Tongue (tissue), 2 donors: Measurements from ENCODE around the gene MYO9A. TPM values are rescaled to one million over a fixed set of nuclear protein-coding genes. Genes with fewer than 3 reads are reported as not detected.
"Not testable (repeated sequence)": the region's sequence is repeated elsewhere in the genome, so short reads cannot be mapped to it uniquely, and the experiment has no call there.

Experiments
- DNase-seq: peaks from one replicate; pipeline ENCODE4 v3.0.0-alpha.2; 2015
- total RNA-seq: library from RNA; depleted of rRNA; stranded (reverse); fragments of >200 nt; gene quantifications from one replicate; pipeline ENCODE4 v1.2.3, GENCODE V29; 2014

The MYO9A gene
- total RNA-seq, 1 donor from 2014 or later, result 111 TPM

DNA sequence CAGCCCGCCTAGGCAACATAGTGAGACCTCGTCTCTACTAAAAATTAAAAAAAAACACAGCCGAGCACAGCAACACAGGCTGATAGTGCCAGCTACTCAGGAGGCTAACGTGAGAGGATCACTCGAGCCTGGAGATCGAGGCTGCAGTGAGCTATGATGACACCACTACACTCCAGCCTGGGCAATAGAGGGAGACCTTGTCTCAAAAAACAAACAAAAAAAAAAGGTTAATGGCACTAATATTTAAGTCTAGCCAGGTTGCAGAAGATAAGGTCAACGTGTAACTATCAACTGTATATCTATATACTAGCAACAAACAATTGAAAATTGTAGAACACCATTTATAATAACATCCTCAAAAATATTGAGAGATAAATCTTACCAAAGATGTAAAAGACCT lies 75.1 kb downstream of the MYO9A start:
- DNase-seq, result no peak

DNA sequence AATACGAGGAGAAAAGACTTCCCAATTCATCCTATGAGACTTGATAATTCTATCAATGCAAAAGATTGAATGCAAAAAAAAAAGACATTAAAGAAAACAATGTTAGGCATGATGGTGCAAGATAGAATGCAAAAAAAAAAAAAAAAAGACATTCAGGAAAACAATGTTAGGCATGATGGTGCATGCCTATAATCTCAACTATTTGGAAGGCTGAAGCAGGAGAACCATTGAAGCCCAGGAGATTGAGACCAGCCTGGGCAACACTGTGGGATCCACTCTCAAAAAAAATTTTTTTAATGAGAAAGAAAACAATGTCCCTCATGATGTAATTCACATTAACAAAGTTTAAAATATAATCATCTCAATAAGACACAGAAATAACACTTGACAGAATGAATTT lies 75.9 kb downstream of the MYO9A start:
- no peak for DNase-seq

DNA sequence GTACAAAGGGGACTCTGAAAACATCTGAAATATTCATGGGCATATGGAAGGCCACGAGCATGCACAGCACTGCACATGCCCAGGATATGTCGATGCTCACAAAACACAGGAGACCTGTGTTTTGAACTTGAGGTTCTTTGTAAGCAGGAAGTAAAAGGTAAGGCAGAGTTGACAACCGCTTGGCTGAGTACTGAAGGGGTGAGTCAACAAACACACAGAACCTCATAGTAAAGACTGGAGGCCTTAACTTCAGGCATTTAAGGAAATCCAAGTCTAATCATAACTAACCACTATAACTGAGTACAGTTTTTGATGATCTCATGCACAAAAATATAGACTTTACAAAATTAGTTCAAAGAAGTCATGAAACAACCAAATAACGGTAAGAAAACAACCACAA lies 80.6 kb downstream of the MYO9A start:
- no peak for DNase-seq

DNA sequence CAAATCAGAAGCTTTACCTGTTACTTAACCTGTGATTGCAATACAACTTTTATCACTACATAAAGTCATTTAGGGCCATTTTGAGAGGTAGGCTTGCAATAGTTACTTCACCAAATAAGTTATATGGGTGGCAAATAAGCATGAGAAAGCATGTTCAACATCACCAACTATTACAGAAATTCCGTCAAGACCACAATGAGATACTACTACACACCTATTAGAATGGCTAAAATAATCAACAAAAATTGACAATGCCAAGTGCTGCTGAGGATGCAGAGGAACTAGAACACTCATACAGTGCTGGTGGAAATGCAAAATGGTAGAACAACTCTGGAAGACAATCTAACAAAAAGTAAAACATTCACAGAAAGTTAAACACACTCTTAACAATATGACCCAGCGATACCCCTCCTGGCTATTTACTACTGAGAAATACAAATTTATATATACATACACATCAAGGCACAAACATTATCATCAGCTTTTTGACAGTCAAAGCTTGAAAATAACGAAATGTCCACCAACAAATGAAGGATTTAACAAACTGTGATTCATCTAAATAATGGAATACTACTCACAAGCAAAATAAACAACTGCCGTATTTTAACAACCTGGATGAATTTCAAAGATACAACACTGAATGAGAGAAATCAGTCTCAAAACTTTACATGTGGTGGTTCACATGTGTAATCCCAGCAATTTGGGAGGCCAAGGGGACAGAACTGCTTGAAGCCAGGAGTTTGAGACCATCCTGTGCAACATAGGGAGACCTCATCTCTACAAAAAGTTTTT lies 82.9 kb downstream of the MYO9A start:
- no peak for DNase-seq

DNA sequence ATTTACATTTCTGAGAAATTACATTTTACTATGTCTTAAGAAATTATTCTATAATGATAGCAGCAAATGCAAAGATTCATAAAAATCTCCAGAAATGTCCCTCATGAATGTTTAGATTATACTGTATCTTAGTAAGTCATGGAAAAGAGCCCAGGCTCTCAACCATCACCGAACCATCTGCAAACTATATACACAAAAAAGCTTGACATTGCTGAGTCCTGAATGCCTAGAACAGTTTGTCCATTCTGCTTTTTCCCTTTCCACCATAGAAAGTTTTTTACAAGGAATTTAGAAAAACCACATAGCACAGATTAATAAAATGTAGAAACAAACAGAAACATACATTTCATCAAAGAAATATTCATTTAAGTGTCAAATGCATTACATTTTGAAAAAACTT lies 83.6 kb downstream of the MYO9A start:
- no peak for DNase-seq

DNA sequence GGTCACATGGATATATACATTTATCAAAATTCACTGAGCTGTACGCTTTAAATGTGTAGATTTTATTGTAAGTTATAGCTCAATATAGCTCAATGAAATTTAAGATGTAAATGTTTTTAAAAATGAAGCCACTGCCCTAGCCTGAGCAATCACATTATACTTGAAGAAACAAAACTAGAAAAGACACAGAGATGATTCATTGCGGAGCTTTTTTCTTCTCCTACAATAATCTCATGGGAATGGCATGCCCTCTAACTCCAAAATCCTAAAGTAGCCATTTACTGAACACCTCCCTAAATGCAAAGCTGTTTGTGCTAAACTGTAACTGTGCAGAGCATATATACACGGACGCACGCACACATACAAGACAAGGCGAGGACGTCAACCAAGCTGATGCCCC lies 84.2 kb downstream of the MYO9A start:
- DNase-seq, result no peak

DNA sequence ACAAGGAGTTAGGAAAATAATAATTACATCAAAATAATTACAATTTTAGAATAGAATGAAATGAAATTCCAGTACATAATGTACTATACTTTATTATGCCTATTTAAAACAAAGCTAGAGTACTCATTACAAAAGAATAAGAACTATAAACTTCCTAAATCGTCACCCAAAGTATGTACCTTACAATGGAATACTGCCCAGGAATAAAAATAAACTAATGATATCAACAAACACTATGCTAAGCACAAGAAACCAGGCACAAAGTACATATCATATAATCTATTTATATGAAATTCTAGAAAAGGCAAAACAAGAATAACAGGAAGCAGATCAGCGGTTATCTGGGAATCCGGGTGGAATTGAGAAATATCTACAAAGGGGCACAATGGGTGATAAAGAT lies 84.7 kb downstream of the MYO9A start:
- DNase-seq, result no peak

DNA sequence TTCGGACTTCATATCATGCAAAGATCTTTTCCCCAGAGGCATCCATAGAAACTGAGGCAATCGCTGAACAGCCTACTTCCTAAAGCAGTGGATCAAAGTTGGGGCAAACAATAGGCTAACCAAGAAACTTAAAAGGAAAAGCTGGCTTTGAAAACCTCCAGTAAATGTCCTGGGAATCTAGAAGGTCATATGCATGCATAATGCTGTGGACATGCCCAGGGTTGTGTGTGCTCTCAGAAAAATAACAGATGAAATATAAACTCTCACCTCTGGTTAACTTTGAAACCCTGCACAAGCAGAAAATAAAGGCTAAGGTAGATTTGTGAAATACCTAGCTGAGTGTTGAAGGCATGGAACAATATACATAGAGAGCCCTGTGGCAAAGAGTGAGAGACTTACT lies 96.3 kb downstream of the MYO9A start:
- DNase-seq, result no peak

DNA sequence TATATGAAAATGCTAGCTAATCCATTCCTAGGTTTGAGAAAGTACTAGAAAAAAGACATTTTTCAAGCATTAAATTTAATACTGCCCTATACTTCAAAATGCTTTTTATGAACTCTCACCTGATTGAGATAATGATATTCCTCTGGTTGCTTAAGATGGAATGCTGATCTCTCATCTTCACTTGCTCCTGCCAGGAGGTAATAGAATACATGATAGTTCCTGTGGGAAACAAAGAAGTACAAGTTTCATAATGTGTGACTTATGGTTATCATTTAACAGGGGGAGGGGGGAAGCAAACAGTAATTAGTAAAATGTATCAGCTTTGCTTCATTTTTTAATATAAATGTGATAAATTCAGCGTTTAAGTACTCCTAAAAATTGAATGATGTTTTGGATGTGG lies 97.2 kb downstream of the MYO9A start:
- DNase-seq, result no peak

DNA sequence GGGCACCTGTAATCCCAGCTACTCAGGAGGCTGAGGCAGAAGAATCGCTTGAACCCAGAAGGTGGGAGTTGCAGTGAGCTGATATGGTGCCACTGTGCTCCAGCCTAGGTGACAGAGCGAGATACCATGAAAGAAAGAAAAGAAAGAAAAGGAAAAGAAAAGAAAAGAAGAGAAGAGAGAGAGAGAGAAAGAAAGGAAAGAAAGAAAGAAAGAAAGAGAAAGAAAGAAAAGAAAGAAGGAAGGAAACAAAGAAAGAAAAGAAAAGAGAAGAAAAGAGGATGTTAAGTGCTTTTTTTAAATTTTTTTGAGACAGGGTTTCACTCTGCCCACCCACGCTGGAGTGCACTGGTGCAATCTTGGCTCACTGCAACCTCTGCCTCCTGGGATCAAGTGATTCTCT lies 103.4 kb downstream of the MYO9A start:
- not testable (repeated sequence) for DNase-seq

DNA sequence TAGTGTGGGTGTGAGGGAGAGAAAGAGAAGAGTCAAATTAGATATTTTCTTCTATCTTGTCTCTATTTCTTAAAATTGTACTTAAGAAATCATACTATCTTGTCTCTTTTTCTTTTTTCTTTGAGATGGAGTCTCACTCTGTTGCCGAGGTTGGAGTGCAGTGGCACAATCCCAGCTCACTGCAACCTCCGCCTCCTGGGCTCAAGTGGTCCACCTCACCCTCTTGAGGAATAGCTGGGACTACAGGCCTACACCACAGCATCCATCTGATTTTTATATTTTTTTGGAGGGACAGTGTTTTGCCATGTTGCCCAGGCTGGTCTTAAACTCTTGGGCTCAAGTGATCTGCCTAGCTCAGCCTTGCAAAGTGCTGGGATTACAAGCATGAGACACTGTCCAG lies 104.2 kb downstream of the MYO9A start:
- no peak for DNase-seq

DNA sequence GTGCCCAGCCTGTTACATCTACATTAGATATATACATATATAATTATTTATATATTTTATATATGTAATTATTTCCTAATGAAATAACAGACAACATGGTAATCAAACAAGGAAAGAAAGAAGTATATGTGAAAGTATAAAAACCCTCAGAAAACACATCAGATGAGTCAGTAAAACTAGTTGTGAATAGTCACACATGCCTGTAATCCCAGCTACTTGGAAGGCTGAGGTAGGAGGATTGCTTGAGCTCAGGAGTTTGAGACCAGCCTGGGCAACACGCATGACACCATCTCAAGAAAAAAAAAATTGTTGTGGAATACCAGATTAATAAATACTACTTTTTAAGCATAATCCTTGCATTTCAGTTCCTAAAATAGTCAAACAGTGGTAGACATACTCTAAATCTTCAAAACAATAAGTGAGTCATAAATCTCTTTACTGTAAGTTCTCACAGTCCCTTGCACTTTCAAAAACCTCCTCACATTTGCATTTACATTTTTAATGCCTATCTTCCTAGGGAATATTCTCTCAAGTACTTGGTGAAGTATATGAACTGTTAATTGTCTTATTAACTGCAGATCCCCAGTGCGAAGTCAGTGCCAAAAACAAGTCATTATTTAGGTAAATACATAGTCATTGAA lies 106.5 kb downstream of the MYO9A start:
- DNase-seq, result no peak

DNA sequence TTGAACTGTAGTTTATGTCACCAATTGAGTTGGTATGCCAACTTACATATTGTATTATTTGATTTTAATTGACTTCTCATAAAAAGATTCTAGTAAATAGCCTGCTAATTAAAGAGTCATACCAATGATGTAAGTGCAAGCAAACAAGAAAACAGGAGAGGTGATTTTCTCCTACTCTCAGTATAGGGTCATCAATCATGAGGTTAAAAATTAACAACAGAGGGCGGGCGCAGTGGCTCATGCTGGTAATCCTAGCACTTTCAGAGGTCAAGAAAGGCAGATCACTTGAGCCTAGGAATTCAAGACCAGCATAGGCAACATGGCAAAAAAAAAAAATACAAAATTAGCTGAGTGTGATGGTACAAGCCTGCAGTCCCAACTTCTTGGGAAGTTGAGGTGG lies 108.7 kb downstream of the MYO9A start:
- DNase-seq, result no peak

DNA sequence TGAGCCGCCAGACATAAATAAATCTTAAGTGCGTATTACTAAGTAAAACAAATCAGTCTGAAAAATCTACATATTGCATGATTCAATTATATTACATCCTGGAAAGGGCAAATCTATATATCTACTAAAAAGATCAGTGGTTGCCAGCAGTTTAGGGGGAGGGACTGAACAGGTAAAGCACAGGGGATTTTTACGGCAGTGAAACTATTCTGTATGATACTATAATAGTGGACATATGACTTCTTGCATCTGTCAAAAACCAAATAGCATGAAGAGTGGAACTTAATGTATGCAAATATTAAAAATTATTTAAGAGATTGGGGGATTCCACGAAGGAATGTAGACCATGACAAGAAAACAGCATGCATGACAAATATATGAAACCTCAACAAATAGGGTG lies 111.6 kb downstream of the MYO9A start:
- DNase-seq, result no peak

DNA sequence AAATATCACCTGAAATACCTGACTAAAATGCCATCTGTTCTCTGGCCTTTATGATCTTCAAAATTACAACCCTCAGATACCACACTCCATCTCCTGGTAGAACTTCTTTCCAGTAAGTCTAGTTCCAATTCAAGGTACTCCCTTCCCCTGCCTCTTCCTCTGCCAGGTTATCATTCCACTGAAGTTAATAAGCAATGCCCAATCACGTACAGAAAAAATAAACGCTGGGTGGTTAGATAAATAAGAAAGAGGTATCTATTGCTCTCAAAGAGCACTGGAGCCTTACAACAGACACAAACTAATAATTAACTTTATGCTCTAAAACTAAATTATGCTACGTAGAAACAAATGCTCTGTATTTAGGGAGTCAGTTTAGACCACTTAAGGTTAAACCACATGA lies 112.5 kb downstream of the MYO9A start:
- no peak for DNase-seq

DNA sequence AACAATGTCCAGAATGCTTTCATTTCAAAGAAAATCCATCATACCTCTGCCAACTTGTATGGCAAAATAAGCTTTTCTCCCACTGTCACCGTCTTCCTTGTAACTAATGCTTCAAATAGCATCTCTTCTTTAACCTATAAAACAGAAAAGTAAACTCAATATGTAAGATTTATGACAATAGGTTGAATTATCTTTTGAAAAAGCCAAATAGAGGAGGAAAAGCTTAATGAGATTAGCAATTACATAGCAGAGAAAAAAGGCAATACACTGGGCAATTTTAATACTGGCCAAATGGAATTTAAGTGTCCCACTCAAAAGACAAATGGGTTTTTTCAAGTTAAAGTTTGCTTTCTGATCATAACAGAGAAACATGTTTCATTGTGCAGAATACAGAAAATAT lies 118.1 kb downstream of the MYO9A start:
- DNase-seq, result no peak

DNA sequence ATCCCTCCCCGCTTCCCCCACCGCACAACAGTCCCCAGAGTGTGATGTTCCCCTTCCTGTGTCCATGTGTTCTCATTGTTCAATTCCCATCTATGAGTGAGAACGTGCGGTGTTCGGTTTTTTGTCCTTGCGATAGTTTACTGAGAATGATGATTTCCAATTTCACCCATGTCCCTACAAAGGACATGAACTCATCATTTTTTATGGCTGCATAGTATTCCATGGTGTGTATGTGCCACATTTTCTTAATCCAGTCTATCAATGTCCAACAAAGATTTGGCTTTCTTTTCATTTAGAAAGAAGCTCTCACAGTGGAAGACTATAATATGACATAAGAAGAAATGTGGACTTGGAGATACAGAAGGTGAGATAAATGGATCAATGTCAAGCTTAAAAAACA lies 119.2 kb downstream of the MYO9A start:
- not testable (repeated sequence) for DNase-seq

DNA sequence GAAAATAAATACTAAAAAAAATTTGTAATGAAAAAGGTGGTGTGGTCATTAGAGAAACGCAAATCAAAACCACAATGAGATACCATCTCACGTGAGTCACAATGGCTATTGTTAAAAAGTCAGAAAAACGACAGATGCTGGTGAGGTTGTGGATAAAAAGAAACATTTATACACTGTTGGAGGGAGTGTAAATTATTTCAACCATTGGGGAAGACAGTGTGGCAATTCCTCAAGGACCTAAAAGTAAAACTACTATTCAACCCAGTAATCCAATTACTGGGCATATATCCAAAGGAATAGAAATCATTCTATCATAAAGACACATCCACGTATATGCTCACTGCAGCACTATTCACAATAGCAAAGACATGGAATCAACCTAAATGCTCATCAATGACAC lies 120.3 kb downstream of the MYO9A start:
- no peak for DNase-seq

DNA sequence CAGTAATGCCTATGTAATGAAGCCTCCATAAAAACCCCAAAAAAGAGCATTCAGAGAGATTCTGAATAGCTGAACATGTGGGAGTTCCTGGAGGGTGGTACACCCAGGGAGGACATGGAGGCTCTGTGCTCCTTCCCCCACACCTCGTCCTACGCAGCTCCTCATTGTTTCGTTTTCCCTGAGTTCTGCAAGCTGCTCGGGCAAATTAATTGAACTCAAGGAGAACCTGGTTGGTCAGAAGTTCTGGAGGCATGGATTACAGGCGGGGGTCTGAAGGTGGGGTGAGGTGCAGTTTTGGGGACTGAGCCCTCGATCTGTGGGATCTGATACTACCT lies 142.2 kb downstream of the MYO9A start:
- DNase-seq, result no peak

DNA sequence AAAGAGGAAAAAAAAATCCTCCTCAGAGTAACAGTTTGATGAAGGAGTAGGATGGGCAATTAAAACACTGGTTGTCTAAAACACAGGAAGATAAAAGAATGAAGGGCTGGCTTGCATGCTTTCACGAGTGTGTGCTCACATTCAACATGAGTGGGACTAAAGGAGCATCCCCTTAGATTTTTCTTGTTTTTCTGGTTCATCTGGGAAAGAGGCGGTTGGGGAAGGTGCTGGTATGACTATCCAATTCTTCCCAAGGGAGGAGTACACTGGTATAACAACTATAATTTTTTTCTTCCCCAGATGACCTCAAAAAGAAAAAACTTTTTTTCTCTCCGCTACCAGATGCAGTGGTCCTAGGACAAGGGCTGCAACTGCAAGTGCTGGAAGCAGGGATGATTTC lies 143.7 kb downstream of the MYO9A start:
- DNase-seq, result no peak

DNA sequence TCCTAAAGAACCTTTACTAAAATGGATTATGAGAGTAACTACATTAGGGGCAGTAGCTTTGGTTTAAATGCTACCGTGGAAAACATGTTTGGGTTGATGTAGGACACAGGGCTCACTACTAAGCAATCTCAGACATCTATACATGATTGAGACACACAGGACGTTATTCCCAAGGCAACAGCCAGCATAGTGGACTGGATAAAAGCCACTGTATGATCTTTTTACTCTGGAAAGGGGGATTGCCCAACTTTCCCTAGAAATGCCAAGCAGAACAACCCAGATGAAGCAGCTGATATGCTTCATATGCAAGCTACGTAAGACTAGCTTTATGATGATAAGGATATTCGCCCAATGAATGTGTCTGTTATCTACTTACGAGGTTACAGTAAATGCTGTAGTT lies 144.6 kb downstream of the MYO9A start:
- DNase-seq, result no peak

DNA sequence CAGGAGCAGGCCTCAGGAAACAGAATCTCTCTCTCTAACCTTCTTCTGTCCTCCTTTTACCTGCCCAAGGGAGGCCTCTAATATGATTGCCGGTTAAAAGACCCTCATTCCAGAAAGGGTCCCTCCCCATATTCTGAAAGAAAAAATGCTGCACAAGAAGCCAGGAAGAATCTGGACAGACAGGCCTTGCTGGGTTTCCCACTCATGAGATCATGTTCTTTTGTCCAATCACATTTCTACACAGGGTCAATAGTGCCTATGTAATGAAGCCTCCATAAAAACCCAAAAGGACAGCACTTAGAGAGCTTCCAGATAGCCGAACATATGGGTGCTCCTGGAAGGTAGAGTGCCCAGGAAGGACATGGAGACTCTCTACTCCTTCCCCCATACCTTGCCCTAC lies 146.0 kb downstream of the MYO9A start:
- no peak for DNase-seq

DNA sequence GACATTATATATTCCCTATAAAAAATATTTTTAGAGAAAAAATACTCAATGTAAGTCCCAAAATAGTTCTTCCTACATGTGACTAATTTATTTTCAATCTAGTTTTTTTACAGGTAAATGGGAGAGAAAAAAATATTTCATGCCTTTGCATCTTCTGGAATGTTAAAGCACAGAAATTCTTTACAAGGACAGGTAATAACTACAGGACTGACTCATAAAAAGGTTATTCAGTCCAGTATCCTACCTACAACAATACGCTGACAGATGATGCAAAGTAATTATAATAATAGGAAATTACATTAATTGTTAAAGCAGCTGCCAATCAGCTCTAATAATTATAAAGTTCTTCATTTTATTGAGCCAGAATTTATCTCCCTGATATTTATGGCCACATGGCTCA lies 147.5 kb downstream of the MYO9A start:
- no peak for DNase-seq

DNA sequence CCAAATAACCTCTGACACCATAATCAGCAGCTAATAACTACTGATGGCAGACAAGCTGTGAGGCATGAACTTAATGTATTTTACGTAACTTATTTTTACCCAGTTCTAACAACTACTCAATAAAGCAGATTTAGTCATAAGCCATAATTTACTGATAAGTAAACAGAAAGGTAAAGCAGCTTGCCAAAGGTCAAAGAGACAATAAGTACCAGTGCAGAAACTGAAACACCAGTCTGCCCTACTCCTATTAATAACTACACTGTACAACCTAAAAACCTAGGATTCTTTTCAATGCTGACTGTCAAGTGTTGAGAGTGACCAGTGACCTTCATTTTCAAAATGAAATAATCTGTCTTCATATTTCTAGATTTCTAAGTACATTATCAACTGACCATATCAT lies 155.4 kb downstream of the MYO9A start:
- no peak for DNase-seq

DNA sequence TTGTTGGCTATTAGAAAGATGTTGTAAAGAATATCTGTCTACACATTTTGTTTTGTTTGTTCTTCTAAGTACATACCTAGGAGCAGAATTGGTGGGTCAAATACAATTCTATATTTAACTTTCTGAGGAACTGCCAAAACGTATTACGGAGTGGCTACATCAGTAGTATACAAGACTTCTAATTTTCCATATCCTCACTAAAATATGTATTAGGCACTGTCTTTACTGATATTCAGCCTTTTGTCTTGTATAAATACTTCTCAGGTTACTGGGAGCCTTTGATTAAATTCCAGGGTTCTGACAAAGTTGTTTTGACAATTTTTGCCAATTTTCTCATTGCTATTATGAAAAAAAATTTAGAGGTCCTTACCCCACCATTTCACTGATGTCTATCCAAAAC lies 160.9 kb downstream of the MYO9A start:
- no peak for DNase-seq
